ENCODE results near the gene KRT74. TPM values are rescaled to one million over a fixed set of nuclear protein-coding genes. Genes with fewer than 3 reads are reported as not detected.

The KRT74 gene
- total RNA-seq, 4 donors from 2014 or later, result not detected

- H3K36me3 ChIP-seq, result no peaks in the 10 kb centered on the region
- WGBS, 2 donors, result 67 to 78% methylated on average over 3 of the region's 3 CpGs
- peaks cover 0 to 28% (median 0%) of the 10 kb centered on the region in 4 donors for H3K4me1 ChIP-seq
- TF ChIP-seq EP300 (IDR thresholded peaks at IDR 0.05), result no peak
- no peak for TF ChIP-seq CTCF (IDR thresholded peaks at IDR 0.05)
- TF ChIP-seq POLR2A (IDR thresholded peaks at IDR 0.05), result no peak
- H3K4me3 ChIP-seq, result no peak overlapping the region
- DNase-seq (ENCODE audit: low spot score in 2 of 2), result no peak
- no peaks in the 10 kb centered on the region for H3K9me3 ChIP-seq
- no peaks in the 10 kb centered on the region for H3K27me3 ChIP-seq
- H3K27ac ChIP-seq, result peak overlapping the region in 2 of 4 donors; percentile 46 to 55
Observed at GRCh38 chr12:52539821-52540173, 33.8 kb downstream of the KRT74 start.

- Histone ChIP-seq H3K4me3 (no peak overlapping the region), H3K4me1 (peaks cover 0 to 22% (median 0%) of the 10 kb centered on the region in 4 donors), H3K27ac (peak overlapping the region in 2 of 4 donors; percentile 46 to 55), H3K27me3 (no peaks in the 10 kb centered on the region), H3K36me3 (no peaks in the 10 kb centered on the region), H3K9me3 (no peaks in the 10 kb centered on the region)
- no peak for TF ChIP-seq POLR2A (IDR thresholded peaks at IDR 0.05)
- no peak for TF ChIP-seq EP300 (IDR thresholded peaks at IDR 0.05)
- no peak for TF ChIP-seq CTCF (IDR thresholded peaks at IDR 0.05)
- 43 to 47% methylated on average over 5 of the region's 5 CpGs for WGBS, 2 donors
- DNase-seq (ENCODE audit: low spot score in 2 of 2), result no peak
Observed at GRCh38 chr12:52539083-52539820, 34.4 kb downstream of the KRT74 start.

GRCh38 chr12:52537101-52537500, 36.5 kb downstream of the KRT74 start:
- Histone ChIP-seq H3K36me3 (no peaks in the 10 kb centered on the region), H3K4me1 (peaks cover 0 to 18% (median 0%) of the 10 kb centered on the region in 4 donors), H3K4me3 (no peak overlapping the region), H3K27ac (no peak overlapping the region), H3K9me3 (no peaks in the 10 kb centered on the region), H3K27me3 (no peaks in the 10 kb centered on the region)
- WGBS, 2 donors, result 86 to 87% methylated on average over 3 of the region's 3 CpGs
- no peak for TF ChIP-seq CTCF (IDR thresholded peaks at IDR 0.05)
- no peak for TF ChIP-seq POLR2A (IDR thresholded peaks at IDR 0.05)
- no peak for TF ChIP-seq EP300 (IDR thresholded peaks at IDR 0.05)
- DNase-seq (ENCODE audit: low spot score in 2 of 2), result no peak

GRCh38 chr12:52535574-52535973, 38.1 kb downstream of the KRT74 start:
- Histone ChIP-seq H3K9me3 (no peaks in the 10 kb centered on the region), H3K4me1 (peaks cover 0 to 17% (median 0%) of the 10 kb centered on the region in 4 donors), H3K27ac (no peak overlapping the region), H3K4me3 (no peak overlapping the region), H3K27me3 (no peaks in the 10 kb centered on the region), H3K36me3 (no peaks in the 10 kb centered on the region)
- DNase-seq (ENCODE audit: low spot score in 2 of 2), result no peak
- 21 to 39% methylated on average over 1 of the region's 1 CpG for WGBS, 2 donors
- TF ChIP-seq CTCF (IDR thresholded peaks at IDR 0.05), result no peak
- no peak for TF ChIP-seq EP300 (IDR thresholded peaks at IDR 0.05)
- TF ChIP-seq POLR2A (IDR thresholded peaks at IDR 0.05), result no peak

GRCh38 chr12:52534482-52534881, 39.2 kb downstream of the KRT74 start:
- Histone ChIP-seq H3K27ac (no peak overlapping the region), H3K9me3 (no peaks in the 10 kb centered on the region), H3K4me1 (peaks cover 0 to 9% (median 0%) of the 10 kb centered on the region in 4 donors), H3K36me3 (no peaks in the 10 kb centered on the region), H3K27me3 (no peaks in the 10 kb centered on the region), H3K4me3 (no peak overlapping the region)
- TF ChIP-seq EP300 (IDR thresholded peaks at IDR 0.05), result no peak
- TF ChIP-seq POLR2A (IDR thresholded peaks at IDR 0.05), result no peak
- no peak for TF ChIP-seq CTCF (IDR thresholded peaks at IDR 0.05)
- no peak for DNase-seq (ENCODE audit: low spot score in 2 of 2)
- WGBS, 2 donors, result 81 to 83% methylated on average over 5 of the region's 5 CpGs
